Neutrophil (primary cell): ENCODE results near the gene FYCO1.

Source experiments
- H3K27ac ChIP-seq: fragments of 200-600 bp; sonication (generic); 2 replicates; pipeline ENCODE4 v1.5.1; 2016; ENCODE audit warnings: mild to moderate bottlenecking, moderate library complexity
- H3K27me3 ChIP-seq: fragments of 200-600 bp; sonication (generic); 2 replicates; pipeline ENCODE4 v1.6.0; 2016; ENCODE audit warnings: mild to moderate bottlenecking
- H3K36me3 ChIP-seq: fragments of 200-600 bp; sonication (generic); 2 replicates; pipeline ENCODE4 v1.5.1; 2017
- H3K4me1 ChIP-seq, 2 experiments: fragments of 200-600 bp in 1 of 2; sonication (generic) in 1 of 2; 1 replicate in 1 of 2; 2 replicates in 1 of 2; pipeline versions ENCODE4 v1.5.1 to v1.6.1; 2013 to 2016; ENCODE audit warnings: low read depth in 1 of 2, low read length in 1 of 2, mild to moderate bottlenecking in 1 of 2, moderate library complexity in 1 of 2; ENCODE audit not compliant: control insufficient read depth in 1 of 2, insufficient read depth in 1 of 2
- H3K4me3 ChIP-seq, 2 experiments: fragments of 200-600 bp in 1 of 2; sonication (generic) in 1 of 2; 1 replicate in 1 of 2; 2 replicates in 1 of 2; pipeline ENCODE4 v1.5.1; 2013 to 2016; ENCODE audit warnings: low read depth in 1 of 2, low read length in 1 of 2, mild to moderate bottlenecking in 1 of 2, moderate library complexity in 1 of 2
- H3K9me3 ChIP-seq: fragments of 200-600 bp; sonication (generic); 2 replicates; pipeline ENCODE4 v1.5.1; 2016
- CTCF ChIP-seq: fragments of 200-600 bp; sonication (generic); IDR thresholded peaks from 2 replicates; pipeline ENCODE4 v1.5.1; 2016; ENCODE audit warnings: antibody characterized with exemption

Gene FYCO1

GRCh38 chr3:45957586-45957985, 38.0 kb downstream of the FYCO1 start:
- TF ChIP-seq CTCF: no peak
- no peaks in the 10 kb centered on the region for H3K9me3 ChIP-seq
- H3K36me3 ChIP-seq: peaks cover 34% of the 10 kb centered on the region
- no peaks in the 10 kb centered on the region for H3K4me1 ChIP-seq
- H3K27me3 ChIP-seq: peaks cover 35% of the 10 kb centered on the region
- H3K4me3 ChIP-seq: no peak overlapping the region
- no peak overlapping the region for H3K27ac ChIP-seq

GRCh38 chr3:45955706-45956105, 39.9 kb downstream of the FYCO1 start:
- H3K4me3 ChIP-seq: no peak overlapping the region
- peaks cover 45% of the 10 kb centered on the region for H3K36me3 ChIP-seq
- no peak overlapping the region for H3K27ac ChIP-seq
- no peak for TF ChIP-seq CTCF
- peaks cover 29% of the 10 kb centered on the region for H3K27me3 ChIP-seq
- H3K9me3 ChIP-seq: no peaks in the 10 kb centered on the region
- no peaks in the 10 kb centered on the region for H3K4me1 ChIP-seq

GRCh38 chr3:45955017-45955647, 40.5 kb downstream of the FYCO1 start:
- H3K27me3 ChIP-seq: peaks cover 23% of the 10 kb centered on the region
- H3K4me3 ChIP-seq: no peak overlapping the region
- peaks cover 45% of the 10 kb centered on the region for H3K36me3 ChIP-seq
- no peaks in the 10 kb centered on the region for H3K4me1 ChIP-seq
- H3K27ac ChIP-seq: no peak overlapping the region
- no peaks in the 10 kb centered on the region for H3K9me3 ChIP-seq
- no peak for TF ChIP-seq CTCF

- H3K4me1 ChIP-seq: no peaks in the 10 kb centered on the region
- TF ChIP-seq CTCF: no peak
- H3K36me3 ChIP-seq: peaks cover 48% of the 10 kb centered on the region
These were observed 41.3 kb downstream of the FYCO1 start for GRCh38 chr3:45954306-45954705.

GRCh38 chr3:45953536-45953935, 42.1 kb downstream of the FYCO1 start:
- Histone ChIP-seq H3K36me3 (peaks cover 41% of the 10 kb centered on the region), H3K9me3 (no peaks in the 10 kb centered on the region), H3K4me3 (no peak overlapping the region), H3K27ac (no peak overlapping the region), H3K27me3 (peaks cover 13% of the 10 kb centered on the region), H3K4me1 (no peaks in the 10 kb centered on the region)
- no peak for TF ChIP-seq CTCF

More at GRCh38 chr3:45954306-45954705, 41.3 kb downstream of the FYCO1 start:
- Histone ChIP-seq H3K4me3 (no peak overlapping the region), H3K27me3 (peaks cover 15% of the 10 kb centered on the region), H3K27ac (no peak overlapping the region), H3K9me3 (no peaks in the 10 kb centered on the region)
